ENCODE data around the gene PVR. TPM values are rescaled to one million over a fixed set of nuclear protein-coding genes. Genes with fewer than 3 reads are reported as not detected.
"Not testable (repeated sequence)": the region's sequence is repeated elsewhere in the genome, so short reads cannot be mapped to it uniquely, and the experiment has no call there.

Gene PVR
- total RNA-seq, 1 experiment from 2014 or later = 141 TPM

DNA sequence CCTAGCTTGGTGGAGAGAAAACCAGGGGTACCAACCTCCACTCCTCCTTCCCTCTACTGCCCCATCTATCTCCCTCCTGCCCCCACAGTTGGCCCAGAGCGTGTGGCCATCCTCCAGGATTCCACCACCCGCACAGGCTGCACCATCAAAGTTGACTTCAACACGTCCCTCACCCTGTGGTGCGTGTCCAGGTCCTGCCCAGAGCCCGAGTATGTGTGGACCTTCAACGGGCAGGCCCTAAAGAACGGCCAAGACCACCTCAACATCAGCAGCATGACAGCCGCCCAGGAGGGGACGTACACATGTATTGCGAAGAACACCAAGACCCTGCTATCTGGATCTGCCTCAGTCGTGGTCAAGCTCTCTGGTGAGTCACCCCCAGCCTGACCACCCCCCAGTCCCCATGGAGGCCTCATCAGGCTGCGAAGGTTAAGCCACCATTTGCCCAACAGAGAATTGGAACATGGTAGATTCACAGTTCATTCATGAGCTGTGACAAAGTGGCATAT is 61.8 kb downstream of the PVR start:
- no peak for DNase-seq (ENCODE audit: unreplicated experiment)
- CTCF ChIA-PET = interaction anchor here (0.6 to 1.1 kb wide), 4 partner anchors 16 to 66 kb away, joined by 3 to 4 read pairs (median 3); no protein-coding TSS in a partner anchor
- no peaks in the 10 kb centered on the region for H3K9me3 Mint-ChIP-seq (ENCODE audit: unreplicated experiment)

DNA sequence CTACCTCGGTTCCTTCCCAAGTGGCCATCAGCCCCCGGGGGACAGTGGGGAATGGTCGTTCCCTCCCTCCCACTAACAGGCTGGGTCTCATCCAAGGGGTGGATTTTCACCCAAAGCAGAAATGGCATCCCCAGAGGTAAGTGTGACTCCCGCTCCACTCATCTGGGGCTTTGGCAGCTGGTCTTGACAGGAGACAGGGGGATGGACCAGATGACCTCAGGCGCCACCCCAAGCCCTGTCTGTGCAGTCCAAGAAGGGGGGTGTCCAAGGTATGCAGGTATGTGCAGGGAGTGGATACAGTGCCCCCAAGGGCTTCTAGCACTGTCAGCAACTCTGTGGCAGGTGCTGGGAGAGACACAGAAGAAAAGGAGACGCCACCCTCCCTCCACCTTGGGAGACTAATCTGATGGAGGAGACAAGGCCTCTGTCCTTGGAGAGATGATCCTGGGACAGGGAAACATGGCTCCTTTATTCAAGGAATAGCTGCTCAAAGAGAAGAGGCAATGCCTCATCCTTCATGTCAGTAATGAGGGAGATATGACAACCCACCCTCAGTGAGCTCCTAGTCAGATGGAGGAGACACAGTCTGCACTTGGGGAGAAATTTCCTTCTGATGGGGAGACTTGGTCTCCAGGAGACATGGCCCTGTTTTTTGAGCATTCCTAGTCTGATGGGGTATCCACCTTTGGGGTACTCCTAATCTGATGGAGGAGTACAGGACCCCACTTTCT is 63.0 kb downstream of the PVR start:
- DNase-seq (ENCODE audit: unreplicated experiment) = no peak
- intact Hi-C loops (cut with micrococcal nuclease) = no loop called here
- Mint-ChIP-seq H3K27ac (ENCODE audit: low read depth, unreplicated experiment) (no peak overlapping the region), H3K4me3 (ENCODE audit: unreplicated experiment) (no peak overlapping the region), H3K27me3 (ENCODE audit: insufficient read depth, unreplicated experiment) (no peaks in the 10 kb centered on the region), H3K9me3 (ENCODE audit: unreplicated experiment) (no peaks in the 10 kb centered on the region), H3K36me3 (ENCODE audit: insufficient read depth, unreplicated experiment) (no peaks in the 10 kb centered on the region), H3K4me1 (ENCODE audit: insufficient read depth, unreplicated experiment) (no peaks in the 10 kb centered on the region)
- BruUV-seq (replicated peaks) = no TSS peak
- POLR2A ChIA-PET = no interaction called here
- CTCF ChIA-PET = interaction anchor here (0.6 to 0.8 kb wide), 2 partner anchors 16 to 64 kb away, joined by 3 to 4 read pairs; no protein-coding TSS in a partner anchor
- TF ChIP-seq, protein P1, sequence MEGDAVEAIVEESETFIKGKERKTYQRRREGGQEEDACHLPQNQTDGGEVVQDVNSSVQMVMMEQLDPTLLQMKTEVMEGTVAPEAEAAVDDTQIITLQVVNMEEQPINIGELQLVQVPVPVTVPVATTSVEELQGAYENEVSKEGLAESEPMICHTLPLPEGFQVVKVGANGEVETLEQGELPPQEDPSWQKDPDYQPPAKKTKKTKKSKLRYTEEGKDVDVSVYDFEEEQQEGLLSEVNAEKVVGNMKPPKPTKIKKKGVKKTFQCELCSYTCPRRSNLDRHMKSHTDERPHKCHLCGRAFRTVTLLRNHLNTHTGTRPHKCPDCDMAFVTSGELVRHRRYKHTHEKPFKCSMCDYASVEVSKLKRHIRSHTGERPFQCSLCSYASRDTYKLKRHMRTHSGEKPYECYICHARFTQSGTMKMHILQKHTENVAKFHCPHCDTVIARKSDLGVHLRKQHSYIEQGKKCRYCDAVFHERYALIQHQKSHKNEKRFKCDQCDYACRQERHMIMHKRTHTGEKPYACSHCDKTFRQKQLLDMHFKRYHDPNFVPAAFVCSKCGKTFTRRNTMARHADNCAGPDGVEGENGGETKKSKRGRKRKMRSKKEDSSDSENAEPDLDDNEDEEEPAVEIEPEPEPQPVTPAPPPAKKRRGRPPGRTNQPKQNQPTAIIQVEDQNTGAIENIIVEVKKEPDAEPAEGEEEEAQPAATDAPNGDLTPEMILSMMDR (IDR thresholded peaks at IDR 0.05; ENCODE audit: unreplicated experiment) = no peak

More for the DNA sequence above, 61.8 kb downstream of the PVR start:
- intact Hi-C loops (cut with micrococcal nuclease) = no loop called here
- Mint-ChIP-seq H3K4me1 (ENCODE audit: insufficient read depth, unreplicated experiment) (no peaks in the 10 kb centered on the region), H3K27ac (ENCODE audit: low read depth, unreplicated experiment) (no peak overlapping the region), H3K36me3 (ENCODE audit: insufficient read depth, unreplicated experiment) (no peaks in the 10 kb centered on the region), H3K4me3 (ENCODE audit: unreplicated experiment) (no peak overlapping the region), H3K27me3 (ENCODE audit: insufficient read depth, unreplicated experiment) (no peaks in the 10 kb centered on the region)
- TF ChIP-seq, protein P1 (IDR thresholded peaks at IDR 0.05; ENCODE audit: unreplicated experiment) = no peak
- POLR2A ChIA-PET = interaction anchor here (0.7 kb wide), 1 partner anchor 152 kb away, joined by 5 read pairs; no protein-coding TSS in a partner anchor
- no TSS peak for BruUV-seq (replicated peaks)

DNA sequence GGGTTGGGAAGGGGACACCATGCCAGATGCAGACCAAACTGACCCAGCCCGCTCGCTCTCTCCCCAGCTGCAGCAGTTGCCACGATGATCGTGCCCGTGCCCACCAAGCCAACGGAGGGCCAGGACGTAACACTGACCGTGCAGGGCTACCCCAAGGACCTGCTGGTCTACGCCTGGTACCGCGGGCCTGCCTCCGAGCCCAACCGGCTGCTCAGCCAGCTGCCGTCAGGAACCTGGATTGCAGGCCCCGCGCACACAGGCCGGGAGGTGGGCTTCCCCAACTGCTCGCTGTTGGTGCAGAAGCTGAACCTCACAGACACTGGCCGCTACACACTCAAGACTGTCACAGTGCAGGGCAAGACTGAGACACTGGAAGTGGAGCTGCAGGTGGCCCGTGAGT is 64.1 kb downstream of the PVR start:
- ChIA-PET CTCF (interaction anchor here (0.5 to 2.0 kb wide), 4 partner anchors 17 to 52 kb away, joined by 3 to 5 read pairs (median 4); no protein-coding TSS in a partner anchor), POLR2A (interaction anchor here (0.5 kb wide), 1 partner anchor 33 kb away, joined by 4 read pairs; no protein-coding TSS in a partner anchor)
- no peak for DNase-seq (ENCODE audit: unreplicated experiment)
- H3K27me3 Mint-ChIP-seq (ENCODE audit: insufficient read depth, unreplicated experiment) = no peaks in the 10 kb centered on the region
- no peaks in the 10 kb centered on the region for H3K4me1 Mint-ChIP-seq (ENCODE audit: insufficient read depth, unreplicated experiment)
- H3K4me3 Mint-ChIP-seq (ENCODE audit: unreplicated experiment) = no peak overlapping the region
- TF ChIP-seq, protein P1 (IDR thresholded peaks at IDR 0.05; ENCODE audit: unreplicated experiment) = no peak
- no peaks in the 10 kb centered on the region for H3K36me3 Mint-ChIP-seq (ENCODE audit: insufficient read depth, unreplicated experiment)
- no peak overlapping the region for H3K27ac Mint-ChIP-seq (ENCODE audit: low read depth, unreplicated experiment)
- intact Hi-C loops (cut with micrococcal nuclease) = no loop called here
- no peaks in the 10 kb centered on the region for H3K9me3 Mint-ChIP-seq (ENCODE audit: unreplicated experiment)
- BruUV-seq (replicated peaks) = no TSS peak

DNA sequence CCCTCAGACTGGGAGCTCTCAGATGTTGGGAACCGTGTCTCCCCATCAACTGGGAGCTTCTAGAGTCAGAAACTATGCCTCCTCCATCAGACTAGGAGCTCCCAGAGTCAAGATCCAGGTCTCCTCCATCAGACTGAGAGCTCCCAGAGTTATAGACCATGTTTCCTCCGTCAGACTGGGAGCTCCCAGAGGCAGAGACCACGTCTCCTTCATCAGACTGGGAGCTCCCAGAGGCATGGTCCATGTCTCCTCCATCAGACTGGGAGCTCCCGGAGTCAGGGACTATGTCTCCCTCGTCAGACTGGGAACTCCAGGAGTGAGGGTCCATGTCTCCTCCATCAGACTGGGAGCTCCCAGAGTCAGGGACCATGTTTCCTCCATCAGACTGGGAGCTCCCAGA is 65.2 kb downstream of the PVR start:
- no peaks in the 10 kb centered on the region for H3K27me3 Mint-ChIP-seq (ENCODE audit: insufficient read depth, unreplicated experiment)
- no peak overlapping the region for H3K4me3 Mint-ChIP-seq (ENCODE audit: unreplicated experiment)
- no peaks in the 10 kb centered on the region for H3K9me3 Mint-ChIP-seq (ENCODE audit: unreplicated experiment)
- intact Hi-C loops (cut with micrococcal nuclease) = no loop called here
- BruUV-seq (replicated peaks) = no TSS peak
- CTCF ChIA-PET = interaction anchor here (0.6 to 2.4 kb wide), 6 partner anchors 15 to 793 kb away, joined by 3 to 15 read pairs (median 4); no protein-coding TSS in a partner anchor
- no peaks in the 10 kb centered on the region for H3K36me3 Mint-ChIP-seq (ENCODE audit: insufficient read depth, unreplicated experiment)
- POLR2A ChIA-PET = interaction anchor here (0.8 kb wide), 1 partner anchor 68 kb away, joined by 5 read pairs; no protein-coding TSS in a partner anchor
- H3K4me1 Mint-ChIP-seq (ENCODE audit: insufficient read depth, unreplicated experiment) = no peaks in the 10 kb centered on the region
- H3K27ac Mint-ChIP-seq (ENCODE audit: low read depth, unreplicated experiment) = no peak overlapping the region
- DNase-seq (ENCODE audit: unreplicated experiment) = no peak
- TF ChIP-seq, protein P1 (IDR thresholded peaks at IDR 0.05; ENCODE audit: unreplicated experiment) = no peak

DNA sequence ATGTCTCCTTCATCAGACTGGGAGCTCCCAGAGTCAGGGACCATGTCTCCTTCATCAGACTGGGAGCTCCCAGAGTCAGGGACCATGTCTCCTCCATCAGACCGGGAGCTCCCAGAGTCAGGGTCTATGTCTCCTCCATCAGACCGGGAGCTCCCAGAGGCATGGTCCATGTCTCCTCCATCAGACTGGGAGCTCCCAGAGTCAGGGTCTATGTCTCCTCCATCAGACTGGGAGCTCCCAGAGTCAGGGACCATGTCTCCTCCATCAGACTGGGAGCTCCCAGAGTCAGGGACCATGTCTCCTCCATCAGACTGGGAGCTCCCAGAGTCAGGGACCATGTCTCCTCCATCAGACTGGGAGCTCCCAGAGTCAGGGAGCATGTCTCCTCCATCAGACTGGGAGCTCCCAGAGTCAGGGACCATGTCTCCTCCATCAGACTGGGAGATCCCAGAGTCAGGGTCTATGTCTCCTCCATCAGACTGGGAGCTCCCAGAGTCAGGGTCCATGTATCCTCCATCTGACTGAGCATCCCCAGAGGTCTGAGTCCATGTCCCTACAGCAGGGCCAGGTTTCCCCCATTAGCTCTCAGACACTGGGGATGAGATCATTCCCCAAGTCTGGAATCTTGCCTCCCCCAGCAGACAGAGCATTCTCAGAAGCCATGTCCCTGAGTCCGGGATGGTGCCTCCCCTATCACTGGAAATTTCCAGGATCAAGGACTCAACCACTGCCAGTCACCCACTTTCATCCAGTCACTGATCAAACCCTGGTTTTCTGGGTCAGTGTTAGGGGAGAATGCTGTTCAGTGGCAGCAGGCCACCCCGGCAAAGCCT is 65.9 kb downstream of the PVR start:
- POLR2A ChIA-PET; H3K27ac Mint-ChIP-seq (ENCODE audit: low read depth, unreplicated experiment); H3K4me3 Mint-ChIP-seq (ENCODE audit: unreplicated experiment); DNase-seq (ENCODE audit: unreplicated experiment); H3K27me3 Mint-ChIP-seq (ENCODE audit: insufficient read depth, unreplicated experiment); intact Hi-C loops (cut with micrococcal nuclease); H3K36me3 Mint-ChIP-seq (ENCODE audit: insufficient read depth, unreplicated experiment); H3K9me3 Mint-ChIP-seq (ENCODE audit: unreplicated experiment); BruUV-seq (replicated peaks); H3K4me1 Mint-ChIP-seq (ENCODE audit: insufficient read depth, unreplicated experiment): not testable (repeated sequence)
- CTCF ChIA-PET = interaction anchor here (1.4 to 2.4 kb wide), 3 partner anchors 14 to 135 kb away, joined by 4 to 15 read pairs (median 5); no protein-coding TSS in a partner anchor

Data from MCF 10A (cell line).